Transverse colon (tissue), 4 donors: Measurements from ENCODE around the gene ZNF675. TPM values are rescaled to one million over a fixed set of nuclear protein-coding genes. Genes with fewer than 3 reads are reported as not detected.
"Not testable (repeated sequence)": the region's sequence is repeated elsewhere in the genome, so short reads cannot be mapped to it uniquely, and the experiment has no call there.

Experiments
- DNase-seq: peaks from one replicate; pipeline ENCODE4 v3.0.0-alpha.2; 2019
- H3K27ac ChIP-seq, 4 donors: fragments of 200-600 bp; sonication (generic); 2 replicates each; pipeline ENCODE4 v1.5.1; 2016 to 2018; ENCODE audit warnings: inconsistent platforms in 4 of 4
- H3K27me3 ChIP-seq: fragments of 200-600 bp; sonication (generic); 2 replicates; pipeline ENCODE4 v1.5.1; 2017; ENCODE audit warnings: inconsistent platforms
- H3K36me3 ChIP-seq, 4 donors: fragments of 200-600 bp; sonication (generic); 2 replicates each; pipeline ENCODE4 v1.5.1; 2017 to 2019; ENCODE audit warnings: inconsistent platforms in 4 of 4
- H3K4me1 ChIP-seq, 4 donors: fragments of 200-600 bp; sonication (generic); 2 replicates each; pipeline ENCODE4 v1.5.1; 2017 to 2020; ENCODE audit warnings: inconsistent platforms in 4 of 4
- H3K4me3 ChIP-seq, 4 donors: fragments of 200-600 bp; sonication (generic); 1 replicate in 1 of 4; 2 replicates in 3 of 4; pipeline versions ENCODE4 v1.5.1 to v1.6.1; 2017 to 2019; ENCODE audit warnings: inconsistent platforms in 4 of 4
- H3K9me3 ChIP-seq, 2 donors: fragments of 200-600 bp; sonication (generic); 2 replicates each; pipeline ENCODE4 v1.5.1; 2017 to 2019; ENCODE audit warnings: inconsistent platforms in 2 of 2
- CTCF ChIP-seq, 5 experiments: fragments of 200-600 bp in 3 of 5; fragments of 450-650 bp in 2 of 5; sonication (generic) in 3 of 5; IDR thresholded peaks; 1 replicate in 2 of 5; 2 replicates in 3 of 5; pipeline ENCODE4 v1.5.1; 2016 to 2017; ENCODE audit warnings: antibody characterized with exemption in 5 of 5, inconsistent platforms in 3 of 5, mild to moderate bottlenecking in 2 of 5, moderate library complexity in 1 of 5
- EP300 ChIP-seq: sonication (generic); formaldehyde crosslinking; IDR thresholded peaks from one replicate; pipeline ENCODE4 v1.6.1; 2017; ENCODE audit warnings: antibody characterized with exemption, low read depth
- POLR2A ChIP-seq: fragments of 450-650 bp; IDR thresholded peaks from one replicate; pipeline ENCODE4 v1.6.1; 2016; ENCODE audit warnings: antibody characterized with exemption, mild to moderate bottlenecking, moderate library complexity
- POLR2AphosphoS5 ChIP-seq, 3 donors: sonication (generic); formaldehyde crosslinking; IDR thresholded peaks; one replicate each; pipeline ENCODE4 v1.6.1; 2016; ENCODE audit warnings: antibody characterized with exemption in 3 of 3
- WGBS, 2 donors: methylation state at CpG; one replicate each; pipeline ENCODE4 v1.1.5; 2018; ENCODE audit warnings: low coverage in 1 of 2; 5-methylcytosine and 5-hydroxymethylcytosine counted together
- in situ Hi-C, 4 donors: fragments of 200-750 bp; cut with MboI; loops; one replicate each; pipeline versions ENCODE4 v1.15.0 to v1.15.1; 2017; ENCODE audit warnings: low sequenced_read_pairs in 3 of 4, low pct_ligation_motif_present in 1 of 4, low pct_unique_long_range_greater_than_20kb in 1 of 4
- intact Hi-C: fragments of 100-400 bp; cut with DNase I; formaldehyde crosslinking; loops from one replicate; pipeline ENCODE4 v1.15.1; 2023; ENCODE audit warnings: low total_unique reads
- total RNA-seq, 4 donors: library from RNA; depleted of rRNA; stranded (reverse); fragments of >200 nt; gene quantifications; one replicate each; pipeline ENCODE4 v1.1.0, GENCODE V29; 2016

The ZNF675 gene
- total RNA-seq, 4 donors from 2014 or later: 2.2 to 18.3 (median 14.7) TPM

- Histone ChIP-seq H3K27me3 (no peaks in the 10 kb centered on the region), H3K27ac (no peak overlapping the region), H3K4me3 (no peak overlapping the region), H3K4me1 (no peaks in the 10 kb centered on the region), H3K36me3 (no peaks in the 10 kb centered on the region), H3K9me3 (no peaks in the 10 kb centered on the region)
- no peak for DNase-seq
- intact Hi-C loops: no loop called here
- in situ Hi-C loops: no loop called here
- WGBS, 2 donors: 34 to 41% methylated on average over 2 of the region's 2 CpGs
- TF ChIP-seq EP300: no peak
- TF ChIP-seq CTCF (IDR thresholded peaks at IDR 0.05): no peak
- no peak for TF ChIP-seq POLR2A
- TF ChIP-seq POLR2AphosphoS5 (IDR thresholded peaks at IDR 0.05): no peak
Observed at GRCh38 chr19:23709347-23709746, 22.3 kb upstream of the ZNF675 start.

DNA sequence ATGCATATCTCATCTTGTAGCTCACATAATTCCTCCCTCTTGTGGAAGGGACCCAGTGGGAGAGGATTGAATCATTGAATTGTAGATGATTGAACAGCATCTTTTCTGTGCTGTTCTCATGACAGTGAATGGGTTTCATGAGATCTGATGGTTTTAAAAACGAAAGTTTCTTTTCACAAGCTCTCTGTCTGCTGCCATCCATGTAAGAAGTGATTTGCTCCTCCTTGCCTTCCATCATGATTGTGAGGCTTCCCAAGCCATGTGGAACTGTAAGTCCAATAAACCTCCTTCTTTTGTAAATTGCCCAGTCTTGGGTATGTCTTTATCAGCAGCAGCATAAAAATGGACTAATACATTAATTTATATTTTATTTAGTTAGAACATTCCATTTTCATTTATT, 19.6 kb upstream of the ZNF675 start:
- Histone ChIP-seq H3K27me3 (no peaks in the 10 kb centered on the region), H3K4me1 (no peaks in the 10 kb centered on the region), H3K36me3 (no peaks in the 10 kb centered on the region), H3K9me3 (no peaks in the 10 kb centered on the region), H3K4me3 (no peak overlapping the region), H3K27ac (no peak overlapping the region)
- no peak for DNase-seq
- intact Hi-C loops: no loop called here
- WGBS, 2 donors: 60 to 62% methylated on average over 1 of the region's 1 CpG
- no peak for TF ChIP-seq CTCF (IDR thresholded peaks at IDR 0.05)
- TF ChIP-seq POLR2A: no peak
- in situ Hi-C loops: no loop called here

DNA sequence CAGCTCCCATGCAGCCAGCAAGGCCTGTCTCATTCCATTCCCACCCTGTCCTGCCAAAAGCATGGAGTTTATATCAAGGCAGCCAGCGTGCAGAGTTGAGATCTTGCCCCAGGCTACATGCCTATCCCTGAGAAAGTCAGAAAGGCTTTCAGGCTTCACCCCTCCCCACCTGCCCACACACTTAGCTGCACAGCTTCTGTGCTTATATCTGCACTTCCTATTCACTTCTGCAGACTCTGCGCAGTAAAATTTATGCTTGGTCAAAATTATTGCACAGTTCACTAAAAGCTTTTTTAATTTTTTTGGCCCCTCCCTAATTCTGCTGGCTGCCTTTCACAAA, 12.5 kb upstream of the ZNF675 start:
- Histone ChIP-seq H3K9me3 (no peaks in the 10 kb centered on the region), H3K4me1 (peaks cover 0 to 5% (median 0%) of the 10 kb centered on the region in 4 donors), H3K27me3 (no peaks in the 10 kb centered on the region), H3K4me3 (no peak overlapping the region), H3K36me3 (no peaks in the 10 kb centered on the region), H3K27ac (no peak overlapping the region)
- TF ChIP-seq CTCF (IDR thresholded peaks at IDR 0.05): no peak
- no peak for TF ChIP-seq POLR2AphosphoS5 (IDR thresholded peaks at IDR 0.05)
- TF ChIP-seq POLR2A: no peak
- TF ChIP-seq EP300: no peak
- no peak for DNase-seq
- 67% methylated on average over 2 of the region's 2 CpGs; no CpG with 5 or more reads in 1 of the 2 donors for WGBS, 2 donors
- intact Hi-C loops: no loop called here
- in situ Hi-C loops: loop anchor here in 1 of 4 donors (25.0 kb wide), 1 partner anchor 462 kb away; no protein-coding TSS in a partner anchor

DNA sequence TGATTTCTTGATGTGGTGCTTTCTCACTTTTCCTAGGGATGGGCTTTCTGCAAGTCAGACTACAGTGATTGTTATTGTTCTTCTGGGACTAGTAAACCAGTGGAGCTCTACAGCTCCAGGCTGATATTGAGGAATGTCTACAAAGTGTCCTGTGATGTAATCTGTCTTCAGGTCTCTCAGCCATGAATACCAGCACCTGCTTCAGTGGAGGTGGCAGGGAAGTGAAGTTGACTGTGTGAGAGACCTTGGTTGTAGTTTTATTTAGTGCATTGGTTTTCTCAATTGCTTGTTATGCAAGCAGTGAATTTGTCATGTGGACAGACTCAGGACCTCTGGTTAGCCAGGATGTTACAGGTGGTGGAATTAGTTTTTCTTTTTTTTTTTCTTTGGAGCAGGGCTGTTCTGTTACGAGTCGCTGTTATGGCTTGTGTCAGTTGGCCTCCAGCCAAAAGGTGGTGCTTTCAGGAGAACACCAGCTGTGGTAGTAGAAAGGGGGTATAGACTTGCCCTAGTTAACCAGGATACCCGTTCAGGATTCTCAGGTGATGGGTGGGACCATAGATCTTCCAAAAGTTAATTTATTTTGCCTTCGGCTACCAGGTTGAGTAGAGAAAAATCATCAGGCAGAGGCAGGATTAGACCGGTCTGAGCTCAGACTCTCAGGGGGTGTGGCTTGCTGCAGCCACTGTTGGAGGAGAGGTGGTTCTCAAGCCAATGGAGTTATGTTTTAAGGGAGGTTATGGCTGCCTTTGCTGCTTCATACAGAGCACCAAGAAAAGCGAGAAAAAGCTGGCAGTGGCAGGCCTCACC, 11.9 kb upstream of the ZNF675 start:
- WGBS, 2 donors: 40 to 41% methylated on average over 2 to 6 of the region's 6 CpGs
- DNase-seq: peak; percentile 53
- Histone ChIP-seq H3K4me3 (peak overlapping the region in 1 of 4 donors; percentile 9), H3K27me3 (no peaks in the 10 kb centered on the region), H3K36me3 (no peaks in the 10 kb centered on the region), H3K27ac (peak overlapping the region in 1 of 4 donors; percentile 8), H3K9me3 (no peaks in the 10 kb centered on the region), H3K4me1 (peaks cover 0 to 5% (median 0%) of the 10 kb centered on the region in 4 donors)
- in situ Hi-C loops: loop anchor here in 1 of 4 donors (25.0 kb wide), 1 partner anchor 462 kb away; no protein-coding TSS in a partner anchor
- TF ChIP-seq CTCF (IDR thresholded peaks at IDR 0.05) (no peak), POLR2A (no peak), EP300 (no peak), POLR2AphosphoS5 (IDR thresholded peaks at IDR 0.05) (no peak)
- intact Hi-C loops: no loop called here

GRCh38 chr19:23692937-23693336, 5.9 kb upstream of the ZNF675 start:
- H3K27me3 ChIP-seq, H3K4me1 ChIP-seq, H3K27ac ChIP-seq, DNase-seq, H3K36me3 ChIP-seq, intact Hi-C loops, H3K4me3 ChIP-seq, H3K9me3 ChIP-seq: not testable (repeated sequence)
- in situ Hi-C loops: loop anchor here in 1 of 4 donors (25.0 kb wide), 1 partner anchor 456 kb away; no protein-coding TSS in a partner anchor
- WGBS, 2 donors: 81 to 100% methylated on average over 1 to 9 of the region's 9 CpGs
